ENCODE measurements around the gene ADAMTS9. TPM values are rescaled to one million over a fixed set of nuclear protein-coding genes. Genes with fewer than 3 reads are reported as not detected.

Gene ADAMTS9
- polyA plus RNA-seq, 3 donors: 138 to 151 (median 139) TPM

DNA sequence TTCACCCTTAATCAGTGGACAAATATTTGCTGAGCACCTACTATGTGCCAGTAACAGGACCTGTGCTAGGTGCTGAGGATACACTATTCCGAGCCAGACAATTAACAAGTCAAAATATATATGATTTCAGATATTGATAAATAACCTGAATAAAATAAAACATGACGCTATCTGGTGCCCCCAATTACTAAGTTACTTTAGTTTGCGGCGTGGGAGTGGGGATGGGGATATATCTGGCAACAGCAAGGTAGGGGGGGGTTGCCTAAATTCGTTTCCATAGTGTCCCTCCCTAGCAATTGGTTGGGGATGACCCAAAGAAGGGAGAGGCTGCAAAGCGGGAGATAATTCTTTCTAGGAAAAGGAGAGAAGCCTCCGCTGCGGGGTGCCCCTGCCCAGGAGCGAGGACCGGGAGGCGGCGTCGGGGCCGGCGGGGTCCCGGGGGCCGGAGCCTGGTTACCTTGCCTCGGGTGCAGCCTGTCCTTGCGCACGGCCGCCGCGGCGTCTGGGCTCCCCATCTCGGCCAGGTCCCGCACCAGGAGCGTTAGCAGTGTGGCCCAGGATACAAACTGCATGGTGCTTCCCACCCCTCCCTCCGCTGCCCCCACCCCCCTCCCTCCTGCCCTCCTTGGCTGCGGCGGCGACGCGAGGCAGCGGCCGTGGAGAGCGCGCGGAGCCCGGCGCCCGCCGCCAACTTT lies 567 bp downstream of the ADAMTS9 start:
- DNase-seq (ENCODE audit: low read depth in 3 of 3, low spot score in 2 of 3): no peak

DNA sequence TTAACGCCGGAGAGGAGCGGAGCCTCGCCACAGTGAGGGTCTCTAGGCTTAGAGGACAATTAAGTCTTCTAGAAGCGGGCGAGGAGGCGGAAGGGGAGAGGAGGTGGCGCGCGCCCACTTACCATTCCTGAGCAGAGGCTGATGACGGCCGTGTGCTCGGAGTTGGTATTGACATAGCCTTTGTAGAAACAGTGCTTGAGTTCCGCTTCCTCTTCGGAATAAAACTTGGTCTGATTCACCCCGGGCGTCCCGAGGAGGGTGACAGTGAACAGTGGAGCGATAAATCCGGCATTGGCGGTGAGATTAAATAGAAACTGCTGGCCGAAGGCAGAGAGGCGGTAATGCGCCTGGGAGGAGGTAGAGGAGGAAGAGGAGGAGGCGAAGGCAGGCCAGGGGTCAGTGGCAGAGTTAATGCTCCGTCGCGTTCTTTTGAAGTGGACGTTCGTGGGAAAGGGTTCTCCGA lies 1.3 kb downstream of the ADAMTS9 start:
- peak in 2 of 3 donors; percentile 37 to 52 for DNase-seq (ENCODE audit: low read depth in 3 of 3, low spot score in 2 of 3)

DNA sequence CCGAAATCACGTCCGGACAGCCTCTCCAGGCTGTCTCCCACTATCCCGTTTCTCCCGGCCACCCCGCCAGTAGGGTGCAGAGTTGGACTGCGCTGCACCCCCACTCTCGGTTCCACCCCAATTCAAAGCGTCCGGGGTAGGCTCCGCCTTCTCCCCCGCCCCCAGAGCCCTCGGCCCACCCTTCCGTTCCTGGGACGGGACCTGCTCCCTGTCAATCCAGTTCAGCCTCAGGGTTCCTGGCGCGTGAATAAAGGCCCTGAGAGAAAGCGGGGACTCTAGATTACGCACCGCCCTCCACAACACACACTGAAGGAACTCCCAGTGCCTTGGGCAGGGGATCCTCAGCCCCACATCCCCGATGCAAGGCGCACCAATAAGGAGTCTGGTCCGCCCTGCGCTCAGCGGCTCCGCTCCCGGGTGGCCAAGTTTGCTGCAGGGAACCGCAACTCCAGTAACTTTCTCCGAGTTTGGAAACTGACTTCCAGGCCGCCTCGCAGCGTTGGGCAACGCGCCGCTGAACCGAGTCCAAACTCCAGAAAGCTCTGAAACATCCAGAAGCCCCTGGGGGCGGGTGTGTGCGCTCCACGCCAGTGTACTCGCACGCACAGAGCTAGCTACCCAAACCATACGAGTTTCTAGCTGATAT lies 1.9 kb downstream of the ADAMTS9 start:
- peak; percentile 91 to 92 (median 92) for DNase-seq (ENCODE audit: low read depth in 3 of 3, low spot score in 2 of 3)

DNA sequence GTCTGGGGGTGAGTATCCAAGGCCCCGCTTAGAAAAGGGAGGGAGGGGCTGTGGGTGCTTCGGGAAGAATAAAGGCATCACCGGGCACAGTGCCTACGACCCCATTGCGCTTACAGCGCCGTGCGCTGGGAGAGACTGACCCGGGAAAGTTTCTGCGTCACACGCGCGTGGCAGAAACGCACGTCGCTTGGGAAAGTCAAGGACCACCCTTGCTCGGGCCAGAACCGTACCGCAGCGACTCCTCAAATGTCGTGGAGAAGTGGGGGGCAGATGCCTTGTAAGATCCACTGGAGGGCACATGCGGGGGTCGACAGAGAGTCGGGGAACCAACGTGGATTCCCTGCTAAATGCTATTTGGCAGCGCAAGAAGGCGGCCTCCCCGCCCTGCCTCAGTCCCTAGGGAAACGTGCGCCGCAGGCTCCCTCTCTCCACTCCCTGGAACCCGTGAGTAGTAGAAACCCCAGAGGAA lies 2.4 kb downstream of the ADAMTS9 start:
- DNase-seq (ENCODE audit: low read depth in 3 of 3, low spot score in 2 of 3): peak in 2 of 3 donors; percentile 36 to 41

DNA sequence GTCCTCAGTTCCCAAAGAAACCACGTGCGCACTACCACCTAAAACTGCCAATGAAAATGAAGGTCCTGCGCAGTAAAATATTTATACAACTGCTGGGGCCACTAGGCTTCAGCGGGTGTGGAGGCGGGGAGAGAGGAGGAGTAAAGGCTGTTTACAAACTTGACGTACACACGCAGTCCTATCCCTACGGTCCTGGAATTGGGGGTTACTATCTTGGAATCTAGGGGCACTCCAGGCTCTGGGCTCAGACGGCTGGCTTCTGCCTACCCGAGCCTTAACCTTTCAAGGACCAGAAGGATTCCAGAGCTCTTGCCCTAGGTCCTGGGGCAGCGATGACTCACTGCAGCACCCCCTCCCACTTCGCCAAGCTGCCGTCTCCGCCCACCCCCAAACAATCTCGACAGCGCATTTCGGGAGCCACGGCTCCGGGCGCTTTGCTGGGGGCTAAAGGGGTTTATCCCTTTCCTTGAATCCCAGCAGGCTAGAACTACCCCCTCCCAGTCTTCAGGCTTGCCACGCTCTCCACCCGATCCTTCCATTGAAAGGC lies 3.0 kb downstream of the ADAMTS9 start:
- DNase-seq (ENCODE audit: low read depth in 3 of 3, low spot score in 2 of 3): peak; percentile 40 to 60 (median 47)

DNA sequence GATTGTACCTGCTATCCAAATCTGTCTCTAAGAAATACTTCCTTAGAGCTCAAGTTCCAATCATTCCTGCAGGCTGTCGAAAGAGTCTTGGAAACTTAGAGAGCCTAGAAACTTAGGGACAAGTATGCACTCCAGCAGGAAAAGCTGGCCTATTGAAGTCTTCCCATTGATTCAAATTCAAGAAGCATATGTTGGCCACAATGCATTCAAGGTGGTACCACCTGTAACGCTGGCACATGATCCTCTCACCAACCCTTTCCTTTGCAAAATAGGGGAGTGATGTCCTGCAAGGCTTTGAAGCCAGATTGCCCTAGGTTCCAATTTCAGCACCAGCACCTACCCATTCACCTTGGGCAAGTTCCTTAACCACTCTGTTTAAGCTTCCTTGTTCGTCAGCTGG lies 6.0 kb downstream of the ADAMTS9 start:
- DNase-seq (ENCODE audit: low read depth in 3 of 3, low spot score in 2 of 3): no peak

DNA sequence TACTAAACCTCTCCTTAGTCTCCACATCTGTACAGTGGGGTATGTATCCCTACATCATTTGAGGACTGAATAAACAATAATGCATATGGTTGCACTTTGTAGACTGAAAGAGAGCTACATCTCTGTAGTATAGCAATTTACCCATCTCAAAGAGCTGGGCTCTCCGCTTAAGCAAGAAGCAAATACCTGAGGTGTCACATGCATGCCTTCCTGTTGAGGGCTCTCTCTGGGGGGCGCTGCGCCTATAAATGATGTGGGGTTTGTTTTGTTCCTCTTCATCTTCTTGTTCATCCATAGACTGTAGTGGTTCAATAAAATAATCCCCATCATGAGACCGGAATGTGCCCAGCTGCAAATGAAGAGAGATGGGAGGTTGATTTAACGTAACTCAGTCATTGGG lies 6.8 kb downstream of the ADAMTS9 start:
- no peak for DNase-seq (ENCODE audit: low read depth in 3 of 3, low spot score in 2 of 3)

DNA sequence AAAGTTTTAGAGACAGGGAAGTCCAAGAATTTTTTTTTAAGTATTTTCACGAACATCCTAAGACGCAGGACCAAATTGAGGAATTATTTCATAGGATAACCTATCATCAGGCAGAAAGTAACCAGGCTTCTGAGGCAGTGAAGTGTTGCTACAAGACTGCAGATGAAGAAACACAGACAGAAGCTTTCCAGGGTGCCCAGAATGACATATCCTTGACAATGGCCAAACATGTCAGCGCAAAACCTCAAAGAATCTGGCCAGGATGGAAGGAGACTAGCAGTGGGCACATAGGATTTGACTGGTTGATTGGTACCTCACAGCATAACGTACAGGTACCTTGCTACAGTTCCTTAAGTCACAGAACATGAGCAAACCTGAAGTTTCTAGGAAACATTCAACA lies 7.5 kb downstream of the ADAMTS9 start:
- DNase-seq (ENCODE audit: low read depth in 3 of 3, low spot score in 2 of 3): no peak

DNA sequence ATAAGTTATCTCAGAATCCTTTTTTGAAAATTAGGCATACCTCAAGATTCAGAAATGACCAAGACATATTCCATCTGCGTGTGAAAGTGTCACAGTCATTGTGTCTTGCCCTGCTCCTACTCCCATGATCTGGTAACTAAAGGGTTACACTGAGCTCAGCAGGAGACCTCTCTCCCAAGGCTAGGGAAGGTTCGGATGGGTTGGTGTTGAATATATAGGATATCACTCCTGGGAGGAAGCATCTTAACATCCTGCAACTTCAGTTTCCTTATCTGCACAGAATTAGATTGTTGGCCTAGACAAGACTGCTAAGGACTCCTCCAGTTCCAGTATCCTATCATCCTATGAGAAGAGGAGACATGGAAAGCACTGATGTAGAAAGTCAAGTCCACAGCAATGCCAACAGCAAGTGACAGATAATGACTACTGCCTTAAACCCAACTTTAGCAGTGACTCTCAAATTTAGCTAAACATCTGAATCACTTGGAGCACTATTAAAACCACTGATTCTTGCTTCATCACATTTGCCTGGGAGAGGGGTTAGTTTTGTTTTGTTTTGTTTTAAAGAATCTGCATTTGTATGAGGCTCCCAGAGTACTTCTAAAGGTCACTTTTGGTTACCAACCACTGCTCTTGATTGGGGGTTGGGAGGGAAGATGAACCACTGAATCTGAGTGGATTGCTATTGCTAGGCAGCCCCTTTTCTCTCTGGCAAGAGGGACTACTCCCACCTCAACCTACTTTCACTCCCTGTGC lies 9.7 kb downstream of the ADAMTS9 start:
- DNase-seq (ENCODE audit: low read depth in 3 of 3, low spot score in 2 of 3): no peak

DNA sequence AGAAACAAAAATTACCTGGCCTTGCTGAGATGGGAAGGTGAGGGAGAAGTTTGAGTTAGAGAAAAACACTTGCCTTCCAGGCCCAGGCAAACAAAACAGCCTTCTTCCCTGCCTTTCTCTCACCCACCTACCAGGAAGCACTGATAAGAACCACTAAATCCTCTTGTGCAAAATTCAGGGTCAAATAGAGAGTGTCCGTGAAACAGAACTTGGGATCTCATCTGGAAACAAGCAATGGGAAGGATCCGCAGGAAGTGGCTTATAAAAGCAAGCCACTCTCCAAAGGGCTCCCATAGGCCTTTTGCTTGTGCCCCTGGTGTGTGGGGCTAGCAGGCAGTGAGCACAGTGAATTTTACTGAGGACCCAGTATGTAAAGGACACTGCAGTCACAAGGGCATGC lies 11.0 kb downstream of the ADAMTS9 start:
- no peak for DNase-seq (ENCODE audit: low read depth in 3 of 3, low spot score in 2 of 3)

DNA sequence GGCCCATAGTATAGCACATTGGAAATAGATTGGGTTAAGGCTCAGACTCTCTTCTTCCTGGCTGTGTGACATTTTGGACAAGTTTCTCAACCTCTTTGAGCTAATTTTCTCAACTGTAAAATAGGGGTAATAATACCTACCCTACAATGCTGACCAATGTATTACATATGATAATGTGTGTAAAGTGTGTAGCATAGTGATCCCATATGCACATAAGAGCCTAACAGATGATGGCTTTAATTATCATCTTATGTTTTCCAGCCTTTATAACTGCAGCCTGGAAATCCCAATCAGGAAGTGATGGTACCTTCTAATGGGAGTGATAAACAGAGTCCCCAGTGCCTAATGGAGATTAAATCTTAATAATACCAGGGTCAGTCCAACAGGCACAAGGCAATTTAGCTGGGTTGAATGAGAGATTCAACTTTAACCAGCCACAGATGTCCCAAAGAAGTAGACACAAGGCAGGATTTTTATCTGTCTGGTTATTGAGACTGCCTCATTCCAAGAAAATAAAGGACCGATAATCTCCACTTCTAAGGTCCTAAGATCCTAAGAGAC lies 12.0 kb downstream of the ADAMTS9 start:
- no peak for DNase-seq (ENCODE audit: low read depth in 3 of 3, low spot score in 2 of 3)

DNA sequence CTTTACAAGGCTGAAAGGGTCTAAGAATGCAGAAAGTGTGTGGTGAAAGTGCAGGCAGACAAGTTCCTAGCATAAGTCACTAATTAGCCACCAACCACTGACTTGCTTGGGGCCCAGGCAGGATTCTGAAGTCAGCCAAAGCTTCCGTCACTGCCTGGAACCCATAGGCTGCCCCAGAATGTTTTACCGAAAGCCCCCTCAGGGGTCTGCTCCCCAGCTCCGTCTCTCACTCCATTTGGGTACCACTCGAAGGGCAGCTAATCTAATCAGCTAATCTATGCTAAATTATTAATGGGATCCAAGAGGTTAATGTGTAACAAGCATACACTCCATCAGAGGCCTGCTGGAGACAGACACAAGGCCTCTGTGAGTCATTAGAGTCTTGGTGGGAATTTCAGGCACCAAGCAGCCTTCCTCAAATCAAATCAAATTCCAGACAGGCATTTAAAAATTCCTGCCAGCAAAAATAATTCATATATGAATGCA lies 13.2 kb downstream of the ADAMTS9 start:
- DNase-seq (ENCODE audit: low read depth in 3 of 3, low spot score in 2 of 3): peak in 1 of 3 donors; percentile 49

DNA sequence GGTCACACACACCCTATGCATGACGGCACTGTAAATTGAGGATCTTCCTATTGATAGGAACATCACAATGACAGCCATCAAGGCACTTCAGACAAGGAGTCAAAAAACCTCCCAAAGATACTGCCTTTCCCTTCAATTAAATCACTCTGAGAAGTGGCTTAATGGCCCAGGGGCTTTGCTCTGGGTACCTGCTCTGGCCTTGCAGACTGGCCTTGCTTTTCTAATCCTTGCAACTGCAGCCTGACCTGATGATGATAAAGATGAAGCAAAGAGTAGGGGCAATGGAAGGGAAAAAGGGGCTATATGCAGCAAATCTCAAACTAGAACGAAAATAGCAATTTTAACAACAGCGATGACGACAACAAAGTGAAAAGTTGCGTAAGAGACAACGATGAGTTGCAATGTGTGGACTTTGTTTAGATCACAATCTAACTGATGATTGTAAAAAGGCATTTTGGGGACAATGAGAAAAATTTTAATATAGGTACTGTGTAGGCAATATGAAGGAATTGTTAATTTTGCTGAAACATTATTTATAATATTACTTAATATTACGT lies 14.6 kb downstream of the ADAMTS9 start:
- DNase-seq (ENCODE audit: low read depth in 3 of 3, low spot score in 2 of 3): no peak

DNA sequence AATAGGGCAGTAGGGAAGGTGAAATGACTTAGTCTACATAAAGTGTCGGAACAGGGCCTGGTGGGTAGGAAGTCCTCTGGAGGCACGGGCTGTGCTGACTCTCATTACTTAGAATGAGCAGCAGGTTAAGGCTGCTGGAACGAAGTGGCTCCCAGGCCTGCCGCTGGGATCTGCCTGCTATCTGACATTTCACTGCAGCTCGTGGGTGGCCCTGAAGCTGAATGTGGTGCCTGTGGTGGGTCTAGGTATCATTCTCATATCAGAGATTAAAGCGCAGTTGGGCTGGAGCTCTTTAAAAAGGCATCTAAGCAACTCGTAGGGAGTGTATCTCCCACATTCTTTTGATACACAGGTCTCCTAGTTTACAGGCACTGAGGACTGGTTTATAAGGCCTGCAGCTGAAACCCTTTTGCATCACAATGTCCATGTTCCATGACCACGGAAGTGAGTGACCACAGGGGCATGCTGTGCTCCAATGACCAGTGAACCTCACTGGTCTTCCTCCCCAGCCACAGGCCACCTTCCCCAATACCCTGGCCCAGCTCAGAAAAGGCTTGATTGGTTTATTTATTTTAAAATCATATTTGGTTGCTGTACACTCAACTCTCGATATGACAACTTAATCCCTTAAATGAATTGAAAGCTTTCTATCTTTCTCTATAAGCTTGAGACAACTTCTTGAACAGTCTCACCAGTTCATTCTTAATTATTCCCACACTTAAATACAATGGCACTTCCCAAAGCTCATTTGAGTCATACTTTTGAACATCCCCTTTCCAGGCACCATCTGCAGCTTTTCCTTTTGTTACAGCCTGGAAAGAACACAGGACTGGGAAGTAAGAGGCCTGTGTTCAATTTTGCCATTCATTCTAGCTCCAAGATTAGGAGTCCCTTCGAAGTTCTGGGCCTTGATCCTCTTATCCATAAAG lies 19.0 kb downstream of the ADAMTS9 start:
- no peak for DNase-seq (ENCODE audit: low read depth in 3 of 3, low spot score in 2 of 3)

DNA sequence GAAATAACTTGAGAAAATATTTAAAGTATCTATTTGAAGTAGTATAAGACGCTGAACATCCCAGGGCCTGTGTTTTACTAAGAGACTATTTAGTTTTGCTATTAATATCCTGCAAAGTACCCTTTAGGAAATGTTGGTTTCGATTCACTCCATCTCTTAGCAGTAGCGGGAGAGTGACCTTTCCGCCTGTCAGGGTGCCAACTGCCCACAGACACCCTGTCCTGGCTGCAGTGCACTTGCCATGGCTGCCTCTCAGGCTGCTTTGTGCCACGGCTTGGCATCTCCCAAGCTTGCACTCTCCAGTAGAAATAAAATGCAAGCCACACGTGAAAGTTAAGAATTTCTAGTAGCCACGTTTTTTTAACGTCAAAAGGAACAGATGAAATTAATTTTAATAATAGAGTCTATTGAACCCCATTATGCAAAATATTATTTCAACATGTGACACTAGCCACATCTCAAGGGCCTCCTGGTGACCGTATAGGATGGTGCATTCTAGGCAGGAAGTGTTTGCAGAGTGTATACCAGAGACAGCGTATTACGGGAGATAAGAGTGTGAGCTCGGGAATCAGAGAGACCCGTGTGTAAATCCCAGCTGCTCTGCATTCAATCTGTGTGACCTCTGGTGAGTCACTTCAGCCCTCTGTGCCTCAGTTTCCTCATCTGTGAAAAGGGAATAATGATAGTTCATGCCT lies 19.8 kb downstream of the ADAMTS9 start:
- no peak for DNase-seq (ENCODE audit: low read depth in 3 of 3, low spot score in 2 of 3)

DNA sequence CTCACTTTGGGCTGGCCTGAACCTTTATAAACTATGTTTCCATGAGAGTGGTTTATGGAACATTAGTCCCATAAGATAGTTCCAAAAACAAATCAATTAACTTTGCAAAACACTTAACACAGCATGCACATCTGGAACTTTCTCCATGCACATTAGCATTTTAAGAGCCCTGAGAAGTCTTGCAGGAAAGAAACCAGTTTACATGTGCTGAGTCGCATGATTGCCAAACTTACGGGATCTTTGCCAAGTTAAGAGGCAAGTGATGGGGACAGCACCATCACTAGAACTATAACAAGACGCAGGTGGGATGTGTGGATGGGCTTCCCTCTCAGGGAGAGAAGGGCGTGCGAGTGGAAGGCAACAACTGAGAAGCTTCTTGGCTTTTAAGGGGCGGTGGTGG lies 20.7 kb downstream of the ADAMTS9 start:
- DNase-seq (ENCODE audit: low read depth in 3 of 3, low spot score in 2 of 3): no peak

DNA sequence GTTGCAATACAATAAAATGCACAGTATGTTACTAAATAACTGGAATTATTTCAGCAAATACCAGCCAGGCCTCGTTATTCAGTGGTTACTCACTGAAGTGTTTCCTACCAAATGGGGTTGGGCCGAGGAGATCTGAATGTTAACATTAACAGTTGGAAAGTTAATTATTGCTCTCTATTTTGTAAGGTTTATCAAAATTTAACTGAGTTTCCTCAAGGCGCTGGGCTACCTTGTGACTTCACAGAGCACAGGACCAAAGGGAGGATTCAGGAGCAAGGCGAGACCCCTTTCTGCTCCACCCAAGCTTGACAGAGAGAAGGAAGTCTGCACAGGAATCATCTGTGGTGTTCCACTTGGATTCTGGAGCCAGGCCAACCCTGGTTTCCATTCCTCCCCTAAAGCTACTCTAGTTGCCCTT lies 21.6 kb downstream of the ADAMTS9 start:
- peak in 1 of 3 donors; percentile 25 for DNase-seq (ENCODE audit: low read depth in 3 of 3, low spot score in 2 of 3)

DNA sequence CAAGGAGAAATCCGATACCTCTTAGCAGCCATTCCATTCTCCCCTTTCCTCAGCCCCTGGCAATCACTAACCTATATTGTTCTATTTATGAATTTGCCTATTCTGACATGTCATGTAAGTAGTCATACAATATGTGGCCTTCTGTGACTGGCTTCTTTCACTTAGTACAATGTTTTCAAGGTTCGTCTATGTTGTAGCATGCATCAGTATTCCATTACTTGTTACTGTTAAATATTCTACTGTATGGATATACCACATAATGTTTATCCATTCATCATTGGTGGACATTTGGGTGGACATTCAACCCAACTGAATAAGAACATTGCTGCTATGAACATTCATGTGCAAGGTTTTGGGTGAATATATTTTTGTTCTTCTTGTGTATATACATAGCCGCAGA lies 23.4 kb downstream of the ADAMTS9 start:
- DNase-seq (ENCODE audit: low read depth in 3 of 3, low spot score in 2 of 3): no peak

DNA sequence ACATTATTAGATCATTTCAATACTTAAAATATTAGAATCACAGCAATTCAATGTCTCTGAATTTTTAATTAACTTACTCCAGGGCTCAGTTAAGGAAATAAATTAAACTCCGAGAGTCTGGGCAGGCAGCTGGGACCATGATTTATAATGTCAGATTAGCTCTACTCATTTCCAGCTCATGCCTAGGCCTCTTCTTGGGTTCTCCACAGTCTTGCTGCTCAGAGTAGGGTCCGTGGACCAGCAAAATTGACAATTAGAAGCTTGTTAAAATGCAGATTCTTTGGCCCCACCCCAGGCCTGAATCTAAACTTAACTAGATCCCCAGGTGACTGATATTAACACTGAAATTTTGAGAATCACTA lies 28.2 kb downstream of the ADAMTS9 start:
- DNase-seq (ENCODE audit: low read depth in 3 of 3, low spot score in 2 of 3): no peak
